Ishikawa (cell line): ENCODE results near the gene SPATA2L.

ENCODE experiments used
- CEBPB ChIP-seq: IDR thresholded peaks from 2 replicates; pipeline ENCODE4 v1.6.1; 2012
- CREB1 ChIP-seq: IDR thresholded peaks from 2 replicates; pipeline ENCODE4 v1.6.1; 2012; ENCODE audit warnings: low read depth
- EGR1 ChIP-seq: IDR thresholded peaks from 2 replicates; pipeline ENCODE4 v1.6.1; 2012
- EP300 ChIP-seq: IDR thresholded peaks from 2 replicates; pipeline ENCODE4 v1.6.1; 2012; ENCODE audit warnings: borderline replicate concordance
- FOXM1 ChIP-seq: IDR thresholded peaks from 2 replicates; pipeline ENCODE4 v1.6.1; 2012; ENCODE audit warnings: low read depth, borderline replicate concordance
- MAX ChIP-seq: IDR thresholded peaks from 2 replicates; pipeline ENCODE4 v1.6.1; 2012
- NFIC ChIP-seq: IDR thresholded peaks from 2 replicates; pipeline ENCODE4 v1.6.1; 2012
- RAD21 ChIP-seq: IDR thresholded peaks from 2 replicates; pipeline ENCODE4 v1.6.1; 2012; ENCODE audit warnings: low read depth
- TAF1 ChIP-seq: IDR thresholded peaks from 2 replicates; pipeline ENCODE4 v1.6.1; 2012; ENCODE audit warnings: low read depth, mild to moderate bottlenecking
- TCF12 ChIP-seq: IDR thresholded peaks from 2 replicates; pipeline ENCODE4 v1.6.1; 2012; ENCODE audit warnings: low read depth
- TEAD4 ChIP-seq: IDR thresholded peaks from 2 replicates; pipeline ENCODE4 v1.6.1; 2012
- YY1 ChIP-seq: IDR thresholded peaks from 2 replicates; pipeline ENCODE4 v1.6.1; 2012; ENCODE audit warnings: low read depth
- ZBTB7A ChIP-seq: IDR thresholded peaks from 2 replicates; pipeline ENCODE4 v1.6.1; 2012; ENCODE audit warnings: low read depth
- TF ChIP-seq, protein P1 (sequence below): IDR thresholded peaks from 2 replicates; pipeline ENCODE4 v1.6.1; 2012
- TF ChIP-seq, protein P2 (sequence below): IDR thresholded peaks from 2 replicates; pipeline ENCODE4 v1.6.1; 2012; ENCODE audit warnings: low read depth, mild to moderate bottlenecking

Gene SPATA2L

GRCh38 chr16:89716916-89717687 is 15.6 kb upstream of the SPATA2L start:
- TF ChIP-seq EGR1 (no peak), RAD21 (no peak), YY1 (no peak), MAX (no peak), TEAD4 (no peak), CEBPB (no peak), ZBTB7A (no peak), EP300 (no peak), TCF12 (no peak), CREB1 (no peak), TAF1 (no peak), NFIC (no peak)
- TF ChIP-seq, protein P1, sequence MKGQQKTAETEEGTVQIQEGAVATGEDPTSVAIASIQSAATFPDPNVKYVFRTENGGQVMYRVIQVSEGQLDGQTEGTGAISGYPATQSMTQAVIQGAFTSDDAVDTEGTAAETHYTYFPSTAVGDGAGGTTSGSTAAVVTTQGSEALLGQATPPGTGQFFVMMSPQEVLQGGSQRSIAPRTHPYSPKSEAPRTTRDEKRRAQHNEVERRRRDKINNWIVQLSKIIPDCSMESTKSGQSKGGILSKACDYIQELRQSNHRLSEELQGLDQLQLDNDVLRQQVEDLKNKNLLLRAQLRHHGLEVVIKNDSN, result no peak
- TF ChIP-seq, protein P2, sequence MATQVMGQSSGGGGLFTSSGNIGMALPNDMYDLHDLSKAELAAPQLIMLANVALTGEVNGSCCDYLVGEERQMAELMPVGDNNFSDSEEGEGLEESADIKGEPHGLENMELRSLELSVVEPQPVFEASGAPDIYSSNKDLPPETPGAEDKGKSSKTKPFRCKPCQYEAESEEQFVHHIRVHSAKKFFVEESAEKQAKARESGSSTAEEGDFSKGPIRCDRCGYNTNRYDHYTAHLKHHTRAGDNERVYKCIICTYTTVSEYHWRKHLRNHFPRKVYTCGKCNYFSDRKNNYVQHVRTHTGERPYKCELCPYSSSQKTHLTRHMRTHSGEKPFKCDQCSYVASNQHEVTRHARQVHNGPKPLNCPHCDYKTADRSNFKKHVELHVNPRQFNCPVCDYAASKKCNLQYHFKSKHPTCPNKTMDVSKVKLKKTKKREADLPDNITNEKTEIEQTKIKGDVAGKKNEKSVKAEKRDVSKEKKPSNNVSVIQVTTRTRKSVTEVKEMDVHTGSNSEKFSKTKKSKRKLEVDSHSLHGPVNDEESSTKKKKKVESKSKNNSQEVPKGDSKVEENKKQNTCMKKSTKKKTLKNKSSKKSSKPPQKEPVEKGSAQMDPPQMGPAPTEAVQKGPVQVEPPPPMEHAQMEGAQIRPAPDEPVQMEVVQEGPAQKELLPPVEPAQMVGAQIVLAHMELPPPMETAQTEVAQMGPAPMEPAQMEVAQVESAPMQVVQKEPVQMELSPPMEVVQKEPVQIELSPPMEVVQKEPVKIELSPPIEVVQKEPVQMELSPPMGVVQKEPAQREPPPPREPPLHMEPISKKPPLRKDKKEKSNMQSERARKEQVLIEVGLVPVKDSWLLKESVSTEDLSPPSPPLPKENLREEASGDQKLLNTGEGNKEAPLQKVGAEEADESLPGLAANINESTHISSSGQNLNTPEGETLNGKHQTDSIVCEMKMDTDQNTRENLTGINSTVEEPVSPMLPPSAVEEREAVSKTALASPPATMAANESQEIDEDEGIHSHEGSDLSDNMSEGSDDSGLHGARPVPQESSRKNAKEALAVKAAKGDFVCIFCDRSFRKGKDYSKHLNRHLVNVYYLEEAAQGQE, result no peak

GRCh38 chr16:89716493-89716892 is 15.0 kb upstream of the SPATA2L start:
- TF ChIP-seq CREB1 (no peak), NFIC (no peak), FOXM1 (no peak), CEBPB (no peak), TAF1 (no peak), TCF12 (no peak), MAX (no peak), EGR1 (no peak), EP300 (no peak), RAD21 (no peak), ZBTB7A (no peak), TEAD4 (no peak)
- TF ChIP-seq, protein P2, result no peak
- TF ChIP-seq, protein P1, result no peak

GRCh38 chr16:89712274-89712781 is 10.8 kb upstream of the SPATA2L start:
- TF ChIP-seq CEBPB (no peak), TEAD4 (no peak), RAD21 (no peak), ZBTB7A (no peak), CREB1 (no peak), TCF12 (no peak), TAF1 (no peak), YY1 (no peak), EP300 (no peak), MAX (no peak), EGR1 (no peak), FOXM1 (no peak), NFIC (no peak)
- TF ChIP-seq, protein P2, result no peak
- TF ChIP-seq, protein P1, result no peak
